GM23338 (cell line): ENCODE results near the gene CGRRF1. TPM values are rescaled to one million over a fixed set of nuclear protein-coding genes. Genes with fewer than 3 reads are reported as not detected.

Source experiments
- ATAC-seq: fragments of 200-7000 bp; cut with Tn5 transposase; 3 replicates; pipeline ENCODE4 v1.9.1; 2020
- DNase-seq: peaks from one replicate; pipeline ENCODE4 v3.0.0-alpha.2; 2015; ENCODE audit warnings: low spot score
- H2AFZ ChIP-seq: fragments of 200-600 bp; sonication (generic); 2 replicates; pipeline ENCODE4 v1.8.0; 2016; ENCODE audit warnings: antibody characterized with exemption, mild to moderate bottlenecking, moderate library complexity
- H3F3A ChIP-seq: fragments of 200-600 bp; sonication (generic); replicated peaks from 2 replicates; pipeline ENCODE4 v1.8.0; 2017; ENCODE audit warnings: antibody characterized with exemption, mixed run types, low read depth
- H3K27ac ChIP-seq: fragments of 200-600 bp; sonication (generic); 2 replicates; pipeline ENCODE4 v1.6.1; 2016; ENCODE audit warnings: low read depth
- H3K27me3 ChIP-seq: fragments of 200-600 bp; sonication (generic); 2 replicates; pipeline ENCODE4 v1.8.0; 2016; ENCODE audit warnings: mild to moderate bottlenecking, mixed run types, moderate library complexity; ENCODE audit not compliant: insufficient read depth
- H3K36me3 ChIP-seq: fragments of 200-600 bp; sonication (generic); 2 replicates; pipeline ENCODE4 v1.8.0; 2016; ENCODE audit warnings: mild to moderate bottlenecking; ENCODE audit not compliant: insufficient read depth
- H3K4me1 ChIP-seq: fragments of 200-600 bp; sonication (generic); 2 replicates; pipeline ENCODE4 v1.8.0; 2016; ENCODE audit warnings: mild to moderate bottlenecking, moderate library complexity; ENCODE audit not compliant: insufficient read depth
- H3K4me2 ChIP-seq: fragments of 200-600 bp; sonication (generic); 2 replicates; pipeline ENCODE4 v1.7.1; 2017; ENCODE audit warnings: mixed run types
- H3K4me3 ChIP-seq: fragments of 200-600 bp; sonication (generic); 2 replicates; pipeline ENCODE4 v1.6.1; 2016; ENCODE audit warnings: mixed run types
- H3K79me2 ChIP-seq: fragments of 200-600 bp; sonication (generic); replicated peaks from 2 replicates; pipeline ENCODE4 v1.8.0; 2017; ENCODE audit warnings: mild to moderate bottlenecking; ENCODE audit not compliant: insufficient read depth
- H3K9me2 ChIP-seq: fragments of 200-600 bp; sonication (generic); 2 replicates; pipeline ENCODE4 v1.8.0; 2017; ENCODE audit not compliant: insufficient read depth
- H4K20me1 ChIP-seq: fragments of 200-600 bp; sonication (generic); replicated peaks from 2 replicates; pipeline ENCODE4 v1.8.0; 2017; ENCODE audit warnings: mild to moderate bottlenecking; ENCODE audit not compliant: insufficient read depth
- H3K27ac Mint-ChIP-seq: 2 replicates; pipeline ENCODE4 v1.8.0; 2020; ENCODE audit warnings: inconsistent platforms, mild to moderate bottlenecking, moderate library complexity, mixed read lengths
- H3K27me3 Mint-ChIP-seq: 3 replicates; pipeline ENCODE4 v1.8.0; 2022; ENCODE audit warnings: low read depth, mild to moderate bottlenecking, moderate library complexity, mixed read lengths, inconsistent platforms; ENCODE audit not compliant: insufficient read depth, poor library complexity
- H3K36me3 Mint-ChIP-seq: 3 replicates; pipeline ENCODE4 v1.8.0; 2021; ENCODE audit warnings: low read depth, mild to moderate bottlenecking, inconsistent platforms, moderate library complexity, mixed read lengths
- H3K4me1 Mint-ChIP-seq: 3 replicates; pipeline ENCODE4 v1.8.0; 2020; ENCODE audit warnings: mild to moderate bottlenecking, inconsistent platforms, mixed read lengths
- H3K4me3 Mint-ChIP-seq: 3 replicates; pipeline ENCODE4 v1.8.0; 2021; ENCODE audit warnings: moderate library complexity, mild to moderate bottlenecking, inconsistent platforms, mixed read lengths
- H3K9me3 Mint-ChIP-seq: 3 replicates; pipeline ENCODE4 v1.8.0; 2020; ENCODE audit warnings: moderate library complexity, mild to moderate bottlenecking, inconsistent platforms, mixed read lengths
- CREB1 ChIP-seq: fragments of 250-450 bp; sonication (Bioruptor Pico); IDR thresholded peaks from 2 replicates; pipeline ENCODE4 v1.5.0; 2020; ENCODE audit warnings: low read depth, mild to moderate bottlenecking, moderate library complexity
- EZH2 ChIP-seq: fragments of 200-600 bp; sonication (generic); IDR thresholded peaks from one replicate; pipeline ENCODE4 v1.8.0; 2017; ENCODE audit warnings: antibody characterized with exemption, mild to moderate bottlenecking, low read depth; ENCODE audit not compliant: unreplicated experiment
- EZH2phosphoT487 ChIP-seq: fragments of 200-600 bp; sonication (generic); IDR thresholded peaks from one replicate; pipeline ENCODE4 v1.8.1; 2018; ENCODE audit warnings: antibody characterized with exemption; ENCODE audit not compliant: unreplicated experiment
- JUNB ChIP-seq: IDR thresholded peaks from one replicate; pipeline ENCODE4 v1.6.1; 2016; ENCODE audit warnings: antibody characterized with exemption; ENCODE audit not compliant: unreplicated experiment
- NANOG ChIP-seq: IDR thresholded peaks from 2 replicates; pipeline ENCODE4 v1.6.1; 2016; ENCODE audit warnings: antibody characterized with exemption, borderline replicate concordance
- STAT1 ChIP-seq: IDR thresholded peaks from one replicate; pipeline ENCODE4 v1.6.1; 2016; ENCODE audit warnings: antibody characterized with exemption; ENCODE audit not compliant: unreplicated experiment
- ZNF331 ChIP-seq: fragments of 250-450 bp; sonication (Bioruptor Pico); IDR thresholded peaks from 2 replicates; pipeline ENCODE4 v1.5.0; 2020; ENCODE audit warnings: low read depth, mild to moderate bottlenecking, moderate library complexity
- polyA plus RNA-seq: library from polyadenylated mRNA; unstranded; fragments of >200 nt; fragmentation: Nextera tagmentation; extraction: Ambion mirVana; gene quantifications from 2 replicates; pipeline ENCODE4 v1.2.1, GENCODE V29; 2016
- total RNA-seq: library from RNA; depleted of rRNA; stranded (reverse); fragments of >200 nt; shearing (Covaris generic); gene quantifications from 2 replicates; pipeline ENCODE4 v1.2.3, GENCODE V29; 2014
- TF ChIP-seq, protein P1 (sequence below): fragments of 250-450 bp; sonication (Bioruptor Pico); IDR thresholded peaks from 2 replicates; pipeline ENCODE4 v1.5.0; 2020; ENCODE audit warnings: mild to moderate bottlenecking, moderate library complexity
- TF ChIP-seq, protein P2 (sequence below): IDR thresholded peaks from 2 replicates; pipeline ENCODE4 v1.6.1; 2016; ENCODE audit warnings: antibody characterized with exemption
- TF ChIP-seq, protein P3 (sequence below), 2 experiments: fragments of 200-600 bp in 1 of 2; sonication (generic) in 1 of 2; conservative IDR thresholded peaks; 2 replicates each; pipeline versions ENCODE4 v1.5.1 to v1.6.1; 2016 to 2017; ENCODE audit warnings: antibody characterized with exemption in 2 of 2, low read depth in 2 of 2, mild to moderate bottlenecking in 2 of 2, moderate library complexity in 1 of 2

CGRRF1 gene
- total and polyA plus RNA-seq, 2 experiments from 2014 or later: 18.8 to 28.3 TPM

DNA sequence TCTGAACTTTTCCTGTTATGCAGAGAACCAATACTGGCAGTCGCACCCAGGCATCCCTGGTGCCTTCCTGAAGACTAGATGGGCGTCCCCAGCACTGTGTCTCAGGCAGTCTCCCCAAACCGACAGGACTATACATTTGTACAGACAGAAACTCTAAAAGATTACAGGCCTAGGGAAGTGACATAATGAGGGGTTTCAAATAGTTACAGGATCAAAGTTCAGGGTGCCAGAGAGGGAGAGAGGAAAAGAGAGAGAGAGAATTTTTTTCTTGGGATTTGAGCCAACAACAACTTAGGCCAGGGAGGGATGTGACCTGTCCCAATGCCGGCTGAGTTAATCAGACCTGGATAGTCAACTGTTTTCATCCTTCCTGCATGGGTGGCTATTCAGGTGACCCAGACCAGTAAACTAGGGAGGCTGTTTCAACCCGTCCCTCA, 11.6 kb upstream of the CGRRF1 start:
- no peaks in the 10 kb centered on the region for H3K4me1 ChIP-seq
- H3K27ac ChIP-seq: no peak overlapping the region
- ATAC-seq: no peak
- Mint-ChIP-seq H3K36me3 (no peaks in the 10 kb centered on the region), H3K4me1 (peaks cover 4% of the 10 kb centered on the region; the same call in 1 of the 3 replicates), H3K27me3 (peaks cover 6% of the 10 kb centered on the region), H3K27ac (no peak overlapping the region), H3K4me3 (no peak overlapping the region), H3K9me3 (no peaks in the 10 kb centered on the region)
- H2AFZ ChIP-seq: peak overlapping the region; percentile 88
- no peaks in the 10 kb centered on the region for H4K20me1 ChIP-seq
- no peak overlapping the region for H3K4me2 ChIP-seq
- no peaks in the 10 kb centered on the region for H3K9me2 ChIP-seq
- H3K36me3 ChIP-seq: no peaks in the 10 kb centered on the region
- H3K79me2 ChIP-seq: no peaks in the 10 kb centered on the region
- no peaks in the 10 kb centered on the region for H3F3A ChIP-seq
- TF ChIP-seq NANOG (no peak), JUNB (no peak), EZH2 (no peak), ZNF331 (CRISPR knock-in tag) (no peak), EZH2phosphoT487 (no peak), CREB1 (CRISPR knock-in tag) (no peak), STAT1 (no peak)
- TF ChIP-seq, protein P1, sequence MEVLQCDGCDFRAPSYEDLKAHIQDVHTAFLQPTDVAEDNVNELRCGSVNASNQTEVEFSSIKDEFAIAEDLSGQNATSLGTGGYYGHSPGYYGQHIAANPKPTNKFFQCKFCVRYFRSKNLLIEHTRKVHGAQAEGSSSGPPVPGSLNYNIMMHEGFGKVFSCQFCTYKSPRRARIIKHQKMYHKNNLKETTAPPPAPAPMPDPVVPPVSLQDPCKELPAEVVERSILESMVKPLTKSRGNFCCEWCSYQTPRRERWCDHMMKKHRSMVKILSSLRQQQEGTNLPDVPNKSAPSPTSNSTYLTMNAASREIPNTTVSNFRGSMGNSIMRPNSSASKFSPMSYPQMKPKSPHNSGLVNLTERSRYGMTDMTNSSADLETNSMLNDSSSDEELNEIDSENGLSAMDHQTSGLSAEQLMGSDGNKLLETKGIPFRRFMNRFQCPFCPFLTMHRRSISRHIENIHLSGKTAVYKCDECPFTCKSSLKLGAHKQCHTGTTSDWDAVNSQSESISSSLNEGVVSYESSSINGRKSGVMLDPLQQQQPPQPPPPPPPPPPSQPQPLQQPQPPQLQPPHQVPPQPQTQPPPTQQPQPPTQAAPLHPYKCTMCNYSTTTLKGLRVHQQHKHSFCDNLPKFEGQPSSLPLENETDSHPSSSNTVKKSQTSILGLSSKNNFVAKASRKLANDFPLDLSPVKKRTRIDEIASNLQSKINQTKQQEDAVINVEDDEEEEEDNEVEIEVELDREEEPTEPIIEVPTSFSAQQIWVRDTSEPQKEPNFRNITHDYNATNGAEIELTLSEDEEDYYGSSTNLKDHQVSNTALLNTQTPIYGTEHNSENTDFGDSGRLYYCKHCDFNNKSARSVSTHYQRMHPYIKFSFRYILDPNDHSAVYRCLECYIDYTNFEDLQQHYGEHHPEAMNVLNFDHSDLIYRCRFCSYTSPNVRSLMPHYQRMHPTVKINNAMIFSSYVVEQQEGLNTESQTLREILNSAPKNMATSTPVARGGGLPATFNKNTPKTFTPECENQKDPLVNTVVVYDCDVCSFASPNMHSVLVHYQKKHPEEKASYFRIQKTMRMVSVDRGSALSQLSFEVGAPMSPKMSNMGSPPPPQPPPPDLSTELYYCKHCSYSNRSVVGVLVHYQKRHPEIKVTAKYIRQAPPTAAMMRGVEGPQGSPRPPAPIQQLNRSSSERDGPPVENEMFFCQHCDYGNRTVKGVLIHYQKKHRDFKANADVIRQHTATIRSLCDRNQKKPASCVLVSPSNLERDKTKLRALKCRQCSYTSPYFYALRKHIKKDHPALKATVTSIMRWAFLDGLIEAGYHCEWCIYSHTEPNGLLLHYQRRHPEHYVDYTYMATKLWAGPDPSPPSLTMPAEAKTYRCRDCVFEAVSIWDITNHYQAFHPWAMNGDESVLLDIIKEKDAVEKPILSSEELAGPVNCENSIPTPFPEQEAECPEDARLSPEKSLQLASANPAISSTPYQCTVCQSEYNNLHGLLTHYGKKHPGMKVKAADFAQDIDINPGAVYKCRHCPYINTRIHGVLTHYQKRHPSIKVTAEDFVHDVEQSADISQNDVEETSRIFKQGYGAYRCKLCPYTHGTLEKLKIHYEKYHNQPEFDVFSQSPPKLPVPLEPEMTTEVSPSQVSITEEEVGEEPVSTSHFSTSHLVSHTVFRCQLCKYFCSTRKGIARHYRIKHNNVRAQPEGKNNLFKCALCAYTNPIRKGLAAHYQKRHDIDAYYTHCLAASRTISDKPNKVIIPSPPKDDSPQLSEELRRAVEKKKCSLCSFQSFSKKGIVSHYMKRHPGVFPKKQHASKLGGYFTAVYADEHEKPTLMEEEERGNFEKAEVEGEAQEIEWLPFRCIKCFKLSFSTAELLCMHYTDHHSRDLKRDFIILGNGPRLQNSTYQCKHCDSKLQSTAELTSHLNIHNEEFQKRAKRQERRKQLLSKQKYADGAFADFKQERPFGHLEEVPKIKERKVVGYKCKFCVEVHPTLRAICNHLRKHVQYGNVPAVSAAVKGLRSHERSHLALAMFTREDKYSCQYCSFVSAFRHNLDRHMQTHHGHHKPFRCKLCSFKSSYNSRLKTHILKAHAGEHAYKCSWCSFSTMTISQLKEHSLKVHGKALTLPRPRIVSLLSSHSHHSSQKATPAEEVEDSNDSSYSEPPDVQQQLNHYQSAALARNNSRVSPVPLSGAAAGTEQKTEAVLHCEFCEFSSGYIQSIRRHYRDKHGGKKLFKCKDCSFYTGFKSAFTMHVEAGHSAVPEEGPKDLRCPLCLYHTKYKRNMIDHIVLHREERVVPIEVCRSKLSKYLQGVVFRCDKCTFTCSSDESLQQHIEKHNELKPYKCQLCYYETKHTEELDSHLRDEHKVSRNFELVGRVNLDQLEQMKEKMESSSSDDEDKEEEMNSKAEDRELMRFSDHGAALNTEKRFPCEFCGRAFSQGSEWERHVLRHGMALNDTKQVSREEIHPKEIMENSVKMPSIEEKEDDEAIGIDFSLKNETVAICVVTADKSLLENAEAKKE: no peak
- TF ChIP-seq, protein P2, sequence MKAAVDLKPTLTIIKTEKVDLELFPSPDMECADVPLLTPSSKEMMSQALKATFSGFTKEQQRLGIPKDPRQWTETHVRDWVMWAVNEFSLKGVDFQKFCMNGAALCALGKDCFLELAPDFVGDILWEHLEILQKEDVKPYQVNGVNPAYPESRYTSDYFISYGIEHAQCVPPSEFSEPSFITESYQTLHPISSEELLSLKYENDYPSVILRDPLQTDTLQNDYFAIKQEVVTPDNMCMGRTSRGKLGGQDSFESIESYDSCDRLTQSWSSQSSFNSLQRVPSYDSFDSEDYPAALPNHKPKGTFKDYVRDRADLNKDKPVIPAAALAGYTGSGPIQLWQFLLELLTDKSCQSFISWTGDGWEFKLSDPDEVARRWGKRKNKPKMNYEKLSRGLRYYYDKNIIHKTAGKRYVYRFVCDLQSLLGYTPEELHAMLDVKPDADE: no peak
- TF ChIP-seq, protein P3, sequence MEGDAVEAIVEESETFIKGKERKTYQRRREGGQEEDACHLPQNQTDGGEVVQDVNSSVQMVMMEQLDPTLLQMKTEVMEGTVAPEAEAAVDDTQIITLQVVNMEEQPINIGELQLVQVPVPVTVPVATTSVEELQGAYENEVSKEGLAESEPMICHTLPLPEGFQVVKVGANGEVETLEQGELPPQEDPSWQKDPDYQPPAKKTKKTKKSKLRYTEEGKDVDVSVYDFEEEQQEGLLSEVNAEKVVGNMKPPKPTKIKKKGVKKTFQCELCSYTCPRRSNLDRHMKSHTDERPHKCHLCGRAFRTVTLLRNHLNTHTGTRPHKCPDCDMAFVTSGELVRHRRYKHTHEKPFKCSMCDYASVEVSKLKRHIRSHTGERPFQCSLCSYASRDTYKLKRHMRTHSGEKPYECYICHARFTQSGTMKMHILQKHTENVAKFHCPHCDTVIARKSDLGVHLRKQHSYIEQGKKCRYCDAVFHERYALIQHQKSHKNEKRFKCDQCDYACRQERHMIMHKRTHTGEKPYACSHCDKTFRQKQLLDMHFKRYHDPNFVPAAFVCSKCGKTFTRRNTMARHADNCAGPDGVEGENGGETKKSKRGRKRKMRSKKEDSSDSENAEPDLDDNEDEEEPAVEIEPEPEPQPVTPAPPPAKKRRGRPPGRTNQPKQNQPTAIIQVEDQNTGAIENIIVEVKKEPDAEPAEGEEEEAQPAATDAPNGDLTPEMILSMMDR (conservative IDR thresholded peaks at IDR 0.05; ENCODE audit: low read depth in 2 of 2): no peak
- H3K4me3 ChIP-seq: no peak overlapping the region
- DNase-seq: no peak
- H3K27me3 ChIP-seq: no peaks in the 10 kb centered on the region
